IPS-18a (cell line): ENCODE measurements around the gene NUDT7.

Experiments
- H3K27ac ChIP-seq: one replicate; pipeline ENCODE4 v1.5.1; 2013; ENCODE audit warnings: low read length
- H3K27me3 ChIP-seq: one replicate; pipeline ENCODE4 v1.6.1; 2013; ENCODE audit warnings: mild to moderate bottlenecking, low read length; ENCODE audit not compliant: control insufficient read depth, insufficient read depth
- H3K36me3 ChIP-seq: one replicate; pipeline ENCODE4 v1.6.1; 2013; ENCODE audit warnings: low read depth, low read length; ENCODE audit not compliant: control insufficient read depth
- H3K4me1 ChIP-seq: one replicate; pipeline ENCODE4 v1.6.1; 2013; ENCODE audit warnings: low read depth, low read length; ENCODE audit not compliant: control insufficient read depth
- H3K4me3 ChIP-seq: one replicate; pipeline ENCODE4 v1.5.1; 2013; ENCODE audit warnings: low read length
- H3K9ac ChIP-seq: one replicate; pipeline ENCODE4 v1.6.1; 2013; ENCODE audit warnings: mild to moderate bottlenecking, low read length, moderate library complexity
- H3K9me3 ChIP-seq: one replicate; pipeline ENCODE4 v1.6.1; 2013; ENCODE audit warnings: low read depth, low read length; ENCODE audit not compliant: control insufficient read depth

The NUDT7 gene

DNA sequence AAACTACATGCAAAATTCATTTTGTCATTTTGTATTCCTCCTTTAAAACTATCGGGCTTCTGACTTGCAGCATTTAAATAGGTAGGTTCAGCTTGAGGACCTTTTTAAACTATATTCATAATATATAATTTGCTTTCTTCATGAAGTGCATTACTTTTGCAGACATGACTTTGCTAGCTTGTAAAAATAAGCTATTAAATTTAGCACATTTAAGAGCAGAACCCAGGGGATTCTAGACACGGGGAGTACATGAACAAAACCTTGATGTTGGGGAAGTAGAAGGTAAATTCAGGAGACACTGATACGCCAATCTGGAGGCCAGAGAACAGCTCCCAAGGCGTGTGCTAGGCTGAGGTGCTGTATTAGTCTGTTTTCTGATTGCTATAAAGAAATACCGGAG, 32.3 kb upstream of the NUDT7 start:
- H3K27me3 ChIP-seq = no peaks in the 10 kb centered on the region
- H3K9me3 ChIP-seq = no peaks in the 10 kb centered on the region
- no peaks in the 10 kb centered on the region for H3K36me3 ChIP-seq
- H3K9ac ChIP-seq = no peak overlapping the region
- no peak overlapping the region for H3K4me3 ChIP-seq
- no peak overlapping the region for H3K27ac ChIP-seq
- H3K4me1 ChIP-seq = no peaks in the 10 kb centered on the region

DNA sequence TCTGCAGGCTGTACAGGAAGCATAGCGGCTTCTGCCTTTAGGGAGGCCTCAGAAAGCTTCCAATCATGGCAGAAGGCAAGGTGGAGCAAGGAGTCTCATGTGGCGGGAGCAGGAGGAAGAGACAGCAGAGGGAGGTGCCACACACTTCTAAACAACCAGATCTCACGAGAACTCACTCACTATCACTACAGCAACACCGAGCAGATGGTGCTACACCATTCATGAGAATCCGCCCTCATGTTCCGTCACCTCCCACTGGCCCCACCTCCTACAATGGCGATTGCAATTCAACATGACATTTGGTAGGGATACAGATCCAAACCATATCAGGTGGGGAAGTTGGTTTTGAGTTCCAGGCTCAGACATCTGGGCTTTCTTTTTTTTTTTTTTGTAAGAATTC, 31.9 kb upstream of the NUDT7 start:
- H3K4me1 ChIP-seq = no peaks in the 10 kb centered on the region
- no peak overlapping the region for H3K9ac ChIP-seq
- no peak overlapping the region for H3K27ac ChIP-seq
- H3K36me3 ChIP-seq = no peaks in the 10 kb centered on the region
- H3K9me3 ChIP-seq = no peaks in the 10 kb centered on the region
- H3K4me3 ChIP-seq = no peak overlapping the region
- no peaks in the 10 kb centered on the region for H3K27me3 ChIP-seq

DNA sequence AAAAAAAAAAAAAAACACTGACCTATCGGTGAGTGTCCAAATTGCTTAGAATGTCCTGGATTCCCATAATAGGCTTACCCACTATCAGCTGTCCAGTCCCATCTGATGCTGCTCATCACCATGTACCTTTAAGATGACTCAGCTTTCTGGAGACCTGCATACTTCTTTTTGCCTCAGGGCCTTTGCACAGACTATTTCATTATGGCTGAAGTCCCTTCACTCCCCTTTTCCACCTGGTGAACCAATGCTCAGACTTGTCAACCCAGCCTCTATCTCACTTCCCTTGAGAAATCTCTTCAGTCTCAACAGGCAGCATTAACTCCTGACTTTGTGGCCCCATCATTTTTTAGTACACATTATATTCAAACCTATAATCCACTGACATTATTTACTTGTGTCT, 29.7 kb upstream of the NUDT7 start:
- Histone ChIP-seq H3K27me3 (no peaks in the 10 kb centered on the region), H3K36me3 (no peaks in the 10 kb centered on the region), H3K4me3 (no peak overlapping the region), H3K9ac (no peak overlapping the region), H3K9me3 (no peaks in the 10 kb centered on the region), H3K27ac (no peak overlapping the region), H3K4me1 (no peaks in the 10 kb centered on the region)

DNA sequence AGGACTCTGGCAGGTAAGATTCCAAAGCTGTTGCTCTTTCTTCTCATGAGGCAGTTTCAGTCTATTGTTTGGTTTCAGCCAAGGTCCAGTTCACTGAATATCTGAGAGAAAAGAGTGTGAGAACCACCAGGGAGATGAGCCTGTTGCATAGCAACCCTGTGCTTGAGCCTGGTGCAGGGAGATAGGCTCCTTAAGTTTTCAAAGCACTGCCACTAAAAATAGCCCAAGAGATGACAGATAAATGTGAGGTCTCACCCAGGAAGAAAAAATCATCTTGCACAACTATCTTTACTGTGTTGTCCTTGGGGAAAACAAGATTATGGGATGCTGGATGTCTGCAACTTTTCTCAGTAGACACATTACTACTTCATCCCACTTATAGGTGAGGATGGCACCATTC, 26.2 kb upstream of the NUDT7 start:
- Histone ChIP-seq H3K4me3 (no peak overlapping the region), H3K27me3 (no peaks in the 10 kb centered on the region), H3K9me3 (no peaks in the 10 kb centered on the region)

DNA sequence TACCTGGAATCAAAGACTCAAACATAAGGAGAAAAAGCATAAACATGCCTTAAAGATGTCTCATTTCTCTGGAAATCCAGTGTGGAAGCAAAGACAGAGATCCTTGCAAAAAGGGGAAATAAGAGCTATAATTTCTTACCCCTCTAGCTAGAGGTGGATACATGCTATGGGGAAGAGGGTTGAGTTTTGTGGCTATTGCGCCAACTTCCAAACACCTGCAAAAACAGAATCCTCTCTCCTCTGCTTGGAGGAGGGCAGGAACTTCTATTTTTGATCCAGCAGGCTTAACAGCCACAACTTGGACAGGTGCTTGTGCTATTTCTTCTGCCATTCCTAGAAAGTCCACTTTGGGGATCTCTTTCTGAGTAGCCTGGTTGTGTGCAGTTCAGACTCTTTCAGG, 21.5 kb upstream of the NUDT7 start:
- Histone ChIP-seq H3K36me3 (no peaks in the 10 kb centered on the region), H3K9me3 (no peaks in the 10 kb centered on the region), H3K9ac (no peak overlapping the region), H3K4me3 (no peak overlapping the region), H3K27ac (no peak overlapping the region), H3K27me3 (no peaks in the 10 kb centered on the region), H3K4me1 (no peaks in the 10 kb centered on the region)

More for the DNA sequence above, 26.2 kb upstream of the NUDT7 start:
- Histone ChIP-seq H3K4me1 (no peaks in the 10 kb centered on the region), H3K9ac (no peak overlapping the region), H3K36me3 (no peaks in the 10 kb centered on the region), H3K27ac (no peak overlapping the region)

DNA sequence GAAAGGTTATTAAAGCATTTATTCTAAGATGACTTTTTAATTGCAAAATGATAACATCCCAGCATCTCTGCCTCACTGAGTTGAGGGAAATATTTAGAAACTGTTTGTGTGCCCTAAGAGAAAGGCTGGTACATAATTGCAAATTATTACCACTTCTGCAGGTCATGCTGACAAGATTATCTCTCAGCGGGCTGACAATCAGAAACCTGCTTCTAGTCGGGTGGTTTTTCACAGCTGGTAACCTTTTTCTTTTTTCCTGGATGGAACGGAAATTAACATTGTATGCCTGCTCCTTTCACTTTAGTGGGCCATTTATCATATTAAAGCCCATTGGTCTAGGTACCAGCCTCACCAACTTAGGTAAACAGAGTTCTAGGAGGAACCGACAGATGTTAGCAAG, 17.0 kb upstream of the NUDT7 start:
- no peaks in the 10 kb centered on the region for H3K27me3 ChIP-seq

DNA sequence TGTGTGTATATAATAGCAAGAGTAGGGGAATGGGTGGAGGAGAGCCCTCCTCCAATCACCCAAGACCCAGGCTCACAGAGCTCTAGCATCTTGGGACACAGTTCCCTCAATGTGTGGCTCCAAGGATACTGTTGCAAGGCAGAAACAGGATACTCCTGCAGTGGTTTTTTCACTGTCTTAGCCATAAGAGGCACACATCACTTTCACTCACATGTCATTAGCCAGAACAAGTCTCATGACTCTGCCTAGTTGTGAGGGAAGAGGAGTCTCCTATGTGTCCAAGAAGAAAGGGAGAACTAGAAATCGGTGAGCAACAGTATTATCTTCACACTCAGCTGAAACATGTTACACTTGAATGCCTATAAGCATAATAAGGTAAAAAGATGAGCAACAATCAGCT, 11.1 kb upstream of the NUDT7 start:
- H3K27ac ChIP-seq = no peak overlapping the region
- no peaks in the 10 kb centered on the region for H3K27me3 ChIP-seq
- no peaks in the 10 kb centered on the region for H3K36me3 ChIP-seq
- no peaks in the 10 kb centered on the region for H3K9me3 ChIP-seq
- no peak overlapping the region for H3K9ac ChIP-seq
- no peaks in the 10 kb centered on the region for H3K4me1 ChIP-seq
- H3K4me3 ChIP-seq = no peak overlapping the region

More for the DNA sequence above, 17.0 kb upstream of the NUDT7 start:
- Histone ChIP-seq H3K36me3 (no peaks in the 10 kb centered on the region), H3K9ac (no peak overlapping the region), H3K4me1 (no peaks in the 10 kb centered on the region), H3K9me3 (no peaks in the 10 kb centered on the region), H3K4me3 (no peak overlapping the region), H3K27ac (no peak overlapping the region)

DNA sequence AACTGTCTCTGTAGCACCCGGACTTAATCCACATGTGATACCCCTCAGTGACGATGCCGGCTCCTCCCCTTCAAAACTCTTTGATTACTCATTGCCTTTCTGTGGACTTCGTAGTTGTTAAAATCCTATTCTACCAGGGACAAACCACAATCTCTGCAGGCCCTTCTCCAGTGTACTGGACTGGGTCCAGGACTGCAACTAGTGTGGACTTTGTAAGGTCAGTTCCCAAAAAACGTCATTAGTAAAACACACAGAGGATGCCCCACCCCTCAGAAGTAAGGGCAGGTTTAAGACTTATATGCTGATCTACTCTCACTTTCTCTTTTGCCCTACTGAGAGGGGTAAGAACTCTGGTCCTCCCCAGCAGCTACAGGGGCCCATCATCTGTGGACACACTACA, 10.5 kb upstream of the NUDT7 start:
- Histone ChIP-seq H3K36me3 (no peaks in the 10 kb centered on the region), H3K9ac (no peak overlapping the region), H3K4me1 (no peaks in the 10 kb centered on the region), H3K27me3 (no peaks in the 10 kb centered on the region), H3K9me3 (no peaks in the 10 kb centered on the region), H3K27ac (no peak overlapping the region), H3K4me3 (no peak overlapping the region)

DNA sequence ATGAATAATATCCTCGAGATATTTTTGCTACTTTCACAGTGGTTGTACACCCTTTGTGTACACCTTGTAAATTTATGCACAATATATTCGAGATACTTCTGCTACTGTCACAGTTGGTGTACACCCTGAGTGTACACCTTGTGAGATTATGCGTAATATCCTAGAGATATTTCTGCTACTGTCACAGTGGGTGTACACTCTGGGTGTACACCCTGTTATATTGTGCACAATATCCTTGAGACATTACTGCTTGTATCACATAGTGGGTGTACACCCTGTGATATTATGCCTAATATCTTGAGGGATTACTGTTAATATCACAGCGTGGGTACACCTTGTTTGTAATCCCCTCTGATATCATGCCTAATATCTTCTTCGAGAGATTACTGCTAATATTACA, 7.2 kb upstream of the NUDT7 start:
- Histone ChIP-seq H3K4me3 (no peak overlapping the region), H3K4me1 (no peaks in the 10 kb centered on the region), H3K9me3 (no peaks in the 10 kb centered on the region)

DNA sequence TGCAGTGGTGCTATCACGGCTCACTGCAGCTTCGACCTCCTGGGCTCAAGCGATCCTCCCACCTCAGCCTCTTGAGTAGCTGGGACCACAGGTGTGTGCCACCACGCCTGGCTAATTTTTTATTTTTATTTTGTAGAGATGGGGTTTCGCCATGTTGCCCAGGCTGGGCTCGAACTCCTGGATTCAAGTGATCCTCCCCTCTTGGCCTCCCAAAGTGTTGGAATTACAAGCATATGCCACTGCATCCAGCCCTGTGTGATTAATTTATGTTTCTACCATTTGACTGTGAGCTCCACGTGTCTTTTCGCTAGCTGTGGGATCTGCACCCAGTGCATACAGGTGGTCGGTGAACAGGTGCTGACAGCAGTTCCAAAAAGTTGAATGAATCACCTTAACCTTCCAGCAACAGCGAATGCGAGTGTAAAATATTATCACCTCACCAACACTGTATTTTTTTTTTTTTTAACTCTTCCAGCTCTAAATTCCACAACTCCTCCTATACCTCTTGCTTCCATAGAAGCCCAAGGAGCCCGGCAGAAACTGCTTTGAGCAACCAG, 484 bp upstream of the NUDT7 start:
- H3K27ac ChIP-seq = no peak overlapping the region
- H3K4me3 ChIP-seq = no peak overlapping the region
- H3K9ac ChIP-seq = no peak overlapping the region
- H3K9me3 ChIP-seq = no peaks in the 10 kb centered on the region
- H3K36me3 ChIP-seq = no peaks in the 10 kb centered on the region
- peaks cover 5% of the 10 kb centered on the region for H3K4me1 ChIP-seq
- H3K27me3 ChIP-seq = no peaks in the 10 kb centered on the region

More for the DNA sequence above, 7.2 kb upstream of the NUDT7 start:
- Histone ChIP-seq H3K27me3 (no peaks in the 10 kb centered on the region), H3K27ac (no peak overlapping the region), H3K36me3 (no peaks in the 10 kb centered on the region), H3K9ac (no peak overlapping the region)

DNA sequence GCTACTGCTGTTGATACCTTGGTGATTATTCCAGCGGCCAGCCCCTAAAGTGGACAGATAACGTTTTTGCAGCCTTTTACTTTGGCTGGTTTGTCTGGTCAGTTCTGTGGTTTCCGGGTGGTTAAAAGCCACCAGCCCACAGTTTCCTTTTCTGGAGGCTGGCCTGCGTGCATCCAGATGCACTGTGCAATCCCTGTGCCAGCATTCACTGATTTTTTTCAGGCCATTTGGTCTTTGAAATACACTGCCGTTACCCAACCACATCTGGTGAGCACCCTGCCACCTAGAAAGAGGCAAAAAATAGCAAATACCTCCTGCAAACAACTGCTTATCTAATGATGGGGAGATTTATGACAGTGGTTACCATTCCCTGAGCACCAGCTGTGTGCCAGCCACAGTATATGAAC, 797 bp downstream of the NUDT7 start:
- Histone ChIP-seq H3K27me3 (no peaks in the 10 kb centered on the region), H3K4me3 (peak overlapping the region; percentile 73), H3K9ac (peak overlapping the region; percentile 68), H3K36me3 (no peaks in the 10 kb centered on the region), H3K4me1 (peaks cover 5% of the 10 kb centered on the region), H3K27ac (no peak overlapping the region), H3K9me3 (no peaks in the 10 kb centered on the region)

DNA sequence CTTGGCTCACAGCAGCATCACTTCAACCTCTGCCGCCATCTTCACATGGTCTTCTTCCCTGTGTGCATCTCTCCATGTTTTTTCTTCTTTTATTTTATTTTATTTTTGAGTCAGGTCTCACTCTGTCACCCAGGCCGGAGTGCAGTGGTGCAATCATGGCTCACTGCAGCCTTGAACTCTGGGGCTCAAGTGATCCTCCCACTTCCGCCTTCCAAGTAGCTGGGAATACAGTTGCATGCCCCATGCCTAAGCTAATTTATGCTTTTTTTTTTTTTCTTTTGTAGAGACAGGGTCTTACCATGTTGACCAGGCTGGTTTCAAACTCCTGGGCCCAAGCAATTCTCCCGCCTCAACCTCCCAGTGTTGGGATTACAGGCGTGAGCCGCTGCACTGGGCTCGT, 1.9 kb downstream of the NUDT7 start:
- no peaks in the 10 kb centered on the region for H3K27me3 ChIP-seq
- H3K4me3 ChIP-seq = no peak overlapping the region
- no peaks in the 10 kb centered on the region for H3K9me3 ChIP-seq
- H3K36me3 ChIP-seq = no peaks in the 10 kb centered on the region
- H3K9ac ChIP-seq = no peak overlapping the region
- no peak overlapping the region for H3K27ac ChIP-seq
- peaks cover 5% of the 10 kb centered on the region for H3K4me1 ChIP-seq
